Central memory CD8-positive, alpha-beta T cell (primary cell): ENCODE measurements around the gene NTN1.

ENCODE experiments used
- ATAC-seq: fragments of 150-1000 bp; cut with Tn5 transposase; replicated peaks from 2 replicates; pipeline ENCODE4 v1.10.0; 2022; ENCODE audit warnings: mild to moderate bottlenecking, moderate FRiP score, moderate number of reproducible peaks; ENCODE audit not compliant: poor library complexity, severe bottlenecking; ENCODE audit errors: extremely low read depth
- DNase-seq, 2 donors: peaks; one replicate each; pipeline ENCODE4 v3.0.0; 2021; ENCODE audit warnings: low spot score in 2 of 2
- H3K27ac Mint-ChIP-seq: one replicate; pipeline ENCODE4 v1.8.0; 2022; ENCODE audit warnings: low read depth, mild to moderate bottlenecking, moderate library complexity, mixed read lengths
- H3K27me3 Mint-ChIP-seq: one replicate; pipeline ENCODE4 v1.8.0; 2022; ENCODE audit warnings: mixed read lengths
- H3K36me3 Mint-ChIP-seq: one replicate; pipeline ENCODE4 v1.8.0; 2022; ENCODE audit warnings: mild to moderate bottlenecking, moderate library complexity, mixed read lengths; ENCODE audit not compliant: insufficient read depth
- H3K4me1 Mint-ChIP-seq: one replicate; pipeline ENCODE4 v1.8.0; 2022; ENCODE audit warnings: mixed read lengths
- H3K4me3 Mint-ChIP-seq: one replicate; pipeline ENCODE4 v1.8.0; 2022; ENCODE audit warnings: mild to moderate bottlenecking, moderate library complexity, mixed read lengths
- H3K9me3 Mint-ChIP-seq: one replicate; pipeline ENCODE4 v1.8.0; 2022; ENCODE audit warnings: mixed read lengths

NTN1 gene

GRCh38 chr17:9290226-9290613, 268.9 kb downstream of the NTN1 start:
- ATAC-seq, result no peak
- H3K27me3 Mint-ChIP-seq, result no peaks in the 10 kb centered on the region
- no peaks in the 10 kb centered on the region for H3K9me3 Mint-ChIP-seq
- peaks cover 6% of the 10 kb centered on the region for H3K36me3 Mint-ChIP-seq
- H3K4me1 Mint-ChIP-seq, result peaks cover 19% of the 10 kb centered on the region
- H3K4me3 Mint-ChIP-seq, result no peak overlapping the region
- peak overlapping the region; percentile 56 for H3K27ac Mint-ChIP-seq
- no peak for DNase-seq

GRCh38 chr17:9291912-9292560, 270.7 kb downstream of the NTN1 start:
- Mint-ChIP-seq H3K4me3 (no peak overlapping the region), H3K4me1 (peaks cover 19% of the 10 kb centered on the region), H3K9me3 (no peaks in the 10 kb centered on the region), H3K36me3 (peaks cover 4% of the 10 kb centered on the region), H3K27ac (peak overlapping the region; percentile 54), H3K27me3 (no peaks in the 10 kb centered on the region)
- DNase-seq (no peak), ATAC-seq (no peak)

GRCh38 chr17:9292561-9292941, 271.2 kb downstream of the NTN1 start:
- DNase-seq (no peak), ATAC-seq (no peak)
- Mint-ChIP-seq H3K4me3 (no peak overlapping the region), H3K9me3 (no peaks in the 10 kb centered on the region), H3K36me3 (peaks cover 4% of the 10 kb centered on the region), H3K27ac (no peak overlapping the region), H3K4me1 (peaks cover 19% of the 10 kb centered on the region), H3K27me3 (no peaks in the 10 kb centered on the region)
